Measurements from ENCODE around the gene FAM118A. TPM values are rescaled to one million over a fixed set of nuclear protein-coding genes. Genes with fewer than 3 reads are reported as not detected.

FAM118A gene
- polyA plus RNA-seq, 1 donor (not counting 4 experiments of a cell fraction or from before 2014, with no cell fraction given), result 31.1 TPM

DNA sequence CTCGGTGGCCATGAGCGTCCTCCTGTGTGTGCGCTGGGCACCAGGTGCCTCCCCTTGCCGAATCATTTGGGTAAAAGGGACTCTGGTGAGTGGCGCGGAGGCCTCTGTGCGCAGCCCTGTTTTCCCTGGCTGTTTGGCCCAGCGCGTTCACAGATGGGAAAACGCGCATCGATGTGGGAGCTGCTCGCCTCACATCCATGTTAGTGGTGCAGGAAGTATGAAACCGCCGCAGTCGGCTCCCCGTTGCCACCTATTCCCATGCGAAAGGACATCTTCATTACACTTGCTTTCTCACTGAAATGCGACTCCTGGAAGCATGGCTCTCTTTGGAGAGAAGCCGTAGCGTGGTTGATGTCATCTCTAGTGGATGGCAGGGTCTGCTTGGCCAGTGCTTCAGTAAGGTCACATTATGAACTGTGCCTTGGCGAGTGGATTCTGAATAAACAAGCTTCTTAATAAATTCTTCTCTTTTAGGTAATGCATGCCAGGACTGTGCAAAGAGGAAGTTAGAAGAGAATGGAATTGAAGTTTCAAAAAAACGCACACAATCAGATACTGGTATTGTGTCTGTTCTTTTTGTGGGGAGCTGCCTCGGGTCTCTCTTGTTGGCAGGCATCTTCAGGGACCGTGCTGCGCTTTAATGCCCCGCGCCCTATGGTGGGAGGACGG, 26.3 kb downstream of the FAM118A start:
- no peak overlapping the region for H3K4me2 ChIP-seq (ENCODE audit: control insufficient read depth, extremely low read depth, insufficient read depth, low read depth, low read length)
- no peaks in the 10 kb centered on the region for H3K9me3 ChIP-seq (ENCODE audit: control insufficient read depth, low read depth, low read length)
- H3K27me3 ChIP-seq (ENCODE audit: control insufficient read depth, extremely low read depth, insufficient read depth, low read length), result no peaks in the 10 kb centered on the region
- no peak overlapping the region for H3K4me3 ChIP-seq (ENCODE audit: control insufficient read depth in 2 of 3, extremely low read depth in 1 of 3, insufficient read depth in 2 of 3, low read depth in 1 of 3, low read length in 3 of 3)
- dilution Hi-C loops (cut with MboI; ENCODE audit: extremely low pct_ligation_motif_present, low sequenced_read_pairs), result no loop called here
- H3K9me1 ChIP-seq (ENCODE audit: control insufficient read depth, extremely low read depth, insufficient read depth, low read length), result no peaks in the 10 kb centered on the region
- peaks cover 26% of the 10 kb centered on the region for H3K4me1 ChIP-seq (ENCODE audit: control insufficient read depth, extremely low read depth, insufficient read depth, low read length)
- FAIRE-seq, result no peak
- H4K20me1 ChIP-seq (ENCODE audit: control insufficient read depth, extremely low read depth, insufficient read depth, low read length), result peaks cover 3% of the 10 kb centered on the region
- H3K79me2 ChIP-seq (ENCODE audit: control insufficient read depth, insufficient read depth, low read length), result no peaks in the 10 kb centered on the region
- no peak for DNase-seq (ENCODE audit: low read depth, low spot score)
- no peak for TF ChIP-seq EZH2 (IDR thresholded peaks at IDR 0.05; ENCODE audit: low read length)
- TF ChIP-seq, protein P1, sequence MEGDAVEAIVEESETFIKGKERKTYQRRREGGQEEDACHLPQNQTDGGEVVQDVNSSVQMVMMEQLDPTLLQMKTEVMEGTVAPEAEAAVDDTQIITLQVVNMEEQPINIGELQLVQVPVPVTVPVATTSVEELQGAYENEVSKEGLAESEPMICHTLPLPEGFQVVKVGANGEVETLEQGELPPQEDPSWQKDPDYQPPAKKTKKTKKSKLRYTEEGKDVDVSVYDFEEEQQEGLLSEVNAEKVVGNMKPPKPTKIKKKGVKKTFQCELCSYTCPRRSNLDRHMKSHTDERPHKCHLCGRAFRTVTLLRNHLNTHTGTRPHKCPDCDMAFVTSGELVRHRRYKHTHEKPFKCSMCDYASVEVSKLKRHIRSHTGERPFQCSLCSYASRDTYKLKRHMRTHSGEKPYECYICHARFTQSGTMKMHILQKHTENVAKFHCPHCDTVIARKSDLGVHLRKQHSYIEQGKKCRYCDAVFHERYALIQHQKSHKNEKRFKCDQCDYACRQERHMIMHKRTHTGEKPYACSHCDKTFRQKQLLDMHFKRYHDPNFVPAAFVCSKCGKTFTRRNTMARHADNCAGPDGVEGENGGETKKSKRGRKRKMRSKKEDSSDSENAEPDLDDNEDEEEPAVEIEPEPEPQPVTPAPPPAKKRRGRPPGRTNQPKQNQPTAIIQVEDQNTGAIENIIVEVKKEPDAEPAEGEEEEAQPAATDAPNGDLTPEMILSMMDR (optimal IDR thresholded peaks at IDR 0.05 in 1 of 3, IDR thresholded peaks at IDR 0.05 in 1 of 3, conservative IDR thresholded peaks at IDR 0.05 in 1 of 3; ENCODE audit: extremely low read depth in 1 of 3, insufficient read depth in 2 of 3, low read length in 3 of 3), result no peak
- peaks cover 19 to 31% of the 10 kb centered on the region in 2 experiments for H3K36me3 ChIP-seq (ENCODE audit: control insufficient read depth in 2 of 2, extremely low read depth in 1 of 2, insufficient read depth in 2 of 2, low read length in 2 of 2)
- no peak overlapping the region for H3K27ac ChIP-seq (ENCODE audit: control insufficient read depth, insufficient read depth, low read length)
- no peak overlapping the region for H2AFZ ChIP-seq (ENCODE audit: control insufficient read depth, low read length)
- H3K9ac ChIP-seq (ENCODE audit: control insufficient read depth, extremely low read depth, insufficient read depth, low read length), result no peak overlapping the region

GRCh38 chr22:45336971-45337431, 27.3 kb downstream of the FAM118A start:
- no peak overlapping the region for H3K4me2 ChIP-seq (ENCODE audit: control insufficient read depth, extremely low read depth, insufficient read depth, low read depth, low read length)
- H3K4me1 ChIP-seq (ENCODE audit: control insufficient read depth, extremely low read depth, insufficient read depth, low read length), result peaks cover 26% of the 10 kb centered on the region
- H3K36me3 ChIP-seq (ENCODE audit: control insufficient read depth in 2 of 2, extremely low read depth in 1 of 2, insufficient read depth in 2 of 2, low read length in 2 of 2), result peaks cover 18 to 27% of the 10 kb centered on the region in 2 experiments
- DNase-seq (ENCODE audit: low read depth, low spot score), result no peak
- no peak overlapping the region for H3K27ac ChIP-seq (ENCODE audit: control insufficient read depth, insufficient read depth, low read length)
- no peaks in the 10 kb centered on the region for H3K9me3 ChIP-seq (ENCODE audit: control insufficient read depth, low read depth, low read length)
- H4K20me1 ChIP-seq (ENCODE audit: control insufficient read depth, extremely low read depth, insufficient read depth, low read length), result peaks cover 3% of the 10 kb centered on the region
- no peak overlapping the region for H2AFZ ChIP-seq (ENCODE audit: control insufficient read depth, low read length)
- H3K9me1 ChIP-seq (ENCODE audit: control insufficient read depth, extremely low read depth, insufficient read depth, low read length), result no peaks in the 10 kb centered on the region
- H3K79me2 ChIP-seq (ENCODE audit: control insufficient read depth, insufficient read depth, low read length), result no peaks in the 10 kb centered on the region
- H3K9ac ChIP-seq (ENCODE audit: control insufficient read depth, extremely low read depth, insufficient read depth, low read length), result no peak overlapping the region
- dilution Hi-C loops (cut with MboI; ENCODE audit: extremely low pct_ligation_motif_present, low sequenced_read_pairs), result no loop called here
- H3K4me3 ChIP-seq (ENCODE audit: control insufficient read depth in 2 of 3, extremely low read depth in 1 of 3, insufficient read depth in 2 of 3, low read depth in 1 of 3, low read length in 3 of 3), result no peak overlapping the region
- TF ChIP-seq EZH2 (IDR thresholded peaks at IDR 0.05; ENCODE audit: low read length), result no peak
- TF ChIP-seq, protein P1 (optimal IDR thresholded peaks at IDR 0.05 in 1 of 3, IDR thresholded peaks at IDR 0.05 in 1 of 3, conservative IDR thresholded peaks at IDR 0.05 in 1 of 3; ENCODE audit: extremely low read depth in 1 of 3, insufficient read depth in 2 of 3, low read length in 3 of 3), result no peak
- no peak for FAIRE-seq
- no peaks in the 10 kb centered on the region for H3K27me3 ChIP-seq (ENCODE audit: control insufficient read depth, extremely low read depth, insufficient read depth, low read length)

Measured in keratinocyte (primary cell).